ENCODE results near the gene SSH2. TPM values are rescaled to one million over a fixed set of nuclear protein-coding genes. Genes with fewer than 3 reads are reported as not detected.

The SSH2 gene
- total RNA-seq, 1 donor from 2014 or later = 12.2 TPM

DNA sequence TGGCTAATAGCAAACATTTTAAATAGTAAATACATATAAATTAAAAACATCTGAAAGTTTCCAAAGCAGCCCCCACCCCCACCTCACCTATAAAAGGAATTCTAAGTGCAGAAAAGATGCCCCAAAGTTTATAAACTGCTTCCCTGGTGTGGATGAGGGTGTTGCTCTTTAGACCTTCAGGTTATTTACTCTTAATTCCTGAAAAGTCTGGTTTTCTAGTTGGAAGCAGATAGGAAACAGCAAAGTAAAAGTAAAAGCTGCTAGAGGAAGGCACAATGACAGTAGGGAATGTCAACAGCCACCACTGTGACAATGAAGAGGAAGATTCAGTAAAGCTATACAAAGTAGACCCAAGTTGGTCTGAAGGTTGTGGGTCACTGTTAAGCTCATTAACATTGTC, 37.8 kb downstream of the SSH2 start:
- H3K27ac ChIP-seq = no peak overlapping the region
- H3K27me3 Mint-ChIP-seq (ENCODE audit: insufficient read depth, low read depth) = no peaks in the 10 kb centered on the region
- H4K20me1 ChIP-seq (ENCODE audit: low read depth) = no peaks in the 10 kb centered on the region
- TF ChIP-seq, protein P1, sequence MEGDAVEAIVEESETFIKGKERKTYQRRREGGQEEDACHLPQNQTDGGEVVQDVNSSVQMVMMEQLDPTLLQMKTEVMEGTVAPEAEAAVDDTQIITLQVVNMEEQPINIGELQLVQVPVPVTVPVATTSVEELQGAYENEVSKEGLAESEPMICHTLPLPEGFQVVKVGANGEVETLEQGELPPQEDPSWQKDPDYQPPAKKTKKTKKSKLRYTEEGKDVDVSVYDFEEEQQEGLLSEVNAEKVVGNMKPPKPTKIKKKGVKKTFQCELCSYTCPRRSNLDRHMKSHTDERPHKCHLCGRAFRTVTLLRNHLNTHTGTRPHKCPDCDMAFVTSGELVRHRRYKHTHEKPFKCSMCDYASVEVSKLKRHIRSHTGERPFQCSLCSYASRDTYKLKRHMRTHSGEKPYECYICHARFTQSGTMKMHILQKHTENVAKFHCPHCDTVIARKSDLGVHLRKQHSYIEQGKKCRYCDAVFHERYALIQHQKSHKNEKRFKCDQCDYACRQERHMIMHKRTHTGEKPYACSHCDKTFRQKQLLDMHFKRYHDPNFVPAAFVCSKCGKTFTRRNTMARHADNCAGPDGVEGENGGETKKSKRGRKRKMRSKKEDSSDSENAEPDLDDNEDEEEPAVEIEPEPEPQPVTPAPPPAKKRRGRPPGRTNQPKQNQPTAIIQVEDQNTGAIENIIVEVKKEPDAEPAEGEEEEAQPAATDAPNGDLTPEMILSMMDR (IDR thresholded peaks at IDR 0.05) = no peak
- no peaks in the 10 kb centered on the region for H3K4me1 ChIP-seq
- peaks cover 7% of the 10 kb centered on the region for H3K36me3 Mint-ChIP-seq
- H3K4me3 Mint-ChIP-seq = no peak overlapping the region
- no peak for DNase-seq (ENCODE audit: low spot score)
- H3K27ac Mint-ChIP-seq = no peak overlapping the region
- H3K36me3 ChIP-seq = no peaks in the 10 kb centered on the region
- no peak overlapping the region for H3K4me2 ChIP-seq
- no peaks in the 10 kb centered on the region for H3K4me1 Mint-ChIP-seq
- no peaks in the 10 kb centered on the region for H3F3A ChIP-seq (ENCODE audit: low read depth)
- no peaks in the 10 kb centered on the region for H3K27me3 ChIP-seq
- peaks cover 13% of the 10 kb centered on the region for H3K79me2 ChIP-seq (ENCODE audit: low read depth)
- H3K9me3 ChIP-seq (ENCODE audit: low read depth) = no peaks in the 10 kb centered on the region
- no peak overlapping the region for H3K9ac ChIP-seq
- no peak overlapping the region for H3K4me3 ChIP-seq
- H2AFZ ChIP-seq (replicated peaks) = no peak overlapping the region
- peaks cover 3% of the 10 kb centered on the region for H3K9me3 Mint-ChIP-seq

DNA sequence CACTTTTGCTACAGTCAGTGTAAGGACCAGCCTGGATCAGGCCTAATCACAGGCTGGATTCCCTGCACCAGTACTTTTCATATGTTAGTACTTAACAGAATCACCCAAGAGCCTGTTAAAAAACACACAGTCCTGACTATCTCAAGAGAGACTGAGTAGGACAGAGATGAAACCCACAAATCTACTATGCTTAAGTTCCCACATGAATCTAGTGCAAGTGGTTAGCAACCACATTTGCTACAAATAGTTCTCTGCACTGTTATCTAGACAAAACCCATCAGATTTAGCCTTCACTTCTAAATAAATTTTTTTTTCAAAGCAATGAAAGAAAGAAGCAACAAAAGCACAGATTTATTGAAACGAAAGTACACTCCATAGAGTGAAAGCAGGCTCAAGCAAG, 38.9 kb downstream of the SSH2 start:
- Mint-ChIP-seq H3K4me1 (no peaks in the 10 kb centered on the region), H3K27me3 (ENCODE audit: insufficient read depth, low read depth) (no peaks in the 10 kb centered on the region), H3K27ac (no peak overlapping the region), H3K9me3 (peaks cover 3% of the 10 kb centered on the region), H3K36me3 (peaks cover 8% of the 10 kb centered on the region), H3K4me3 (no peak overlapping the region)
- no peaks in the 10 kb centered on the region for H3K36me3 ChIP-seq
- no peaks in the 10 kb centered on the region for H3K27me3 ChIP-seq
- H3K79me2 ChIP-seq (ENCODE audit: low read depth) = peaks cover 13% of the 10 kb centered on the region
- H3K27ac ChIP-seq = no peak overlapping the region
- H2AFZ ChIP-seq (replicated peaks) = no peak overlapping the region
- no peaks in the 10 kb centered on the region for H4K20me1 ChIP-seq (ENCODE audit: low read depth)
- TF ChIP-seq EZH2 (IDR thresholded peaks at IDR 0.05) (no peak), EZH2phosphoT487 (IDR thresholded peaks at IDR 0.05) (no peak)
- TF ChIP-seq, protein P1 (IDR thresholded peaks at IDR 0.05) = no peak
- H3K4me1 ChIP-seq = no peaks in the 10 kb centered on the region
- H3K4me3 ChIP-seq = no peak overlapping the region
- no peak for DNase-seq (ENCODE audit: low spot score)
- no peak overlapping the region for H3K9ac ChIP-seq
- H3K4me2 ChIP-seq = no peak overlapping the region
- no peaks in the 10 kb centered on the region for H3K9me3 ChIP-seq (ENCODE audit: low read depth)
- no peaks in the 10 kb centered on the region for H3F3A ChIP-seq (ENCODE audit: low read depth)

DNA sequence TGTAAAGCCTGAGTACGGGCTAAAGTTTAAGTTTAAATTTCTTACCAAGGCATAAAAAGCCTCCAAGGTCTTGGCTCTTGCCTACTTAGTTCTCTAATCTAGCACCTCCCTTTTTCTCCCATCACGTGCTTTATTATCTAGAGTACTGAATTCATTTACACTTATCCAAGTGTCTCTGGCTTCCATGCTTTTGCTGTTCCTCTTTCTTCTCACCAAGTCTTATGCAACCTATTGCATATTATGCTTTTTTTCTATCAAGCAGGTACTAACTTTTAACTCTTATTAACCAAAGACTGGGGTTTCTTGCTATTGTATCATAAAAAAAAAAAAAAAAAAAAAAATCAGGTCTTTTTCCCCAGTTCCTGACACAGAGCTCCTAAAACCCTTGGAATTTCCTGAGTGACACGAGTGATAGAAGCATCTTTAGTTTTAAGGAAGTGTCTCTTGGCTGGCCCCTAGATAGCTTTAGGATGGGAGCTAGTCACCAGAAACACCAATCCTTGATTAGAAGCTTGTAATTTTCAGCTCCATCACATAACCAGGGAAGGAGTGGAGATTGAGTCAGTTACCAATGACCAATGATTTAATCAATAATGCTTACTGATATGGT, 44.9 kb downstream of the SSH2 start:
- H3K36me3 Mint-ChIP-seq = peaks cover 4% of the 10 kb centered on the region
- H3K79me2 ChIP-seq (ENCODE audit: low read depth) = peaks cover 9% of the 10 kb centered on the region
- no peak overlapping the region for H3K4me3 Mint-ChIP-seq
- H3K27me3 Mint-ChIP-seq (ENCODE audit: insufficient read depth, low read depth) = no peaks in the 10 kb centered on the region
- no peak overlapping the region for H3K27ac Mint-ChIP-seq
- no peaks in the 10 kb centered on the region for H3K27me3 ChIP-seq
- no peak overlapping the region for H3K4me2 ChIP-seq
- no peak overlapping the region for H3K27ac ChIP-seq
- H3K9me3 Mint-ChIP-seq = no peaks in the 10 kb centered on the region
- H4K20me1 ChIP-seq (ENCODE audit: low read depth) = no peaks in the 10 kb centered on the region
- no peaks in the 10 kb centered on the region for H3K4me1 Mint-ChIP-seq
- no peak overlapping the region for H3K9ac ChIP-seq
- H3K4me1 ChIP-seq = no peaks in the 10 kb centered on the region
- H3F3A ChIP-seq (ENCODE audit: low read depth) = no peaks in the 10 kb centered on the region
- DNase-seq (ENCODE audit: low spot score) = no peak
- TF ChIP-seq EZH2phosphoT487 (IDR thresholded peaks at IDR 0.05) (no peak), EZH2 (IDR thresholded peaks at IDR 0.05) (no peak)
- TF ChIP-seq, protein P1 (IDR thresholded peaks at IDR 0.05) = no peak
- H2AFZ ChIP-seq (replicated peaks) = no peak overlapping the region
- H3K9me3 ChIP-seq (ENCODE audit: low read depth) = no peaks in the 10 kb centered on the region
- no peak overlapping the region for H3K4me3 ChIP-seq
- no peaks in the 10 kb centered on the region for H3K36me3 ChIP-seq

Data from neural progenitor cell (in vitro differentiated cells).